ENCODE data around the gene PLAC8L1. TPM values are rescaled to one million over a fixed set of nuclear protein-coding genes. Genes with fewer than 3 reads are reported as not detected.

The PLAC8L1 gene
- total and polyA plus RNA-seq, 2 of the 8 experiments (the other 6 are each of a cell fraction or from before 2014, with no cell fraction given), result 0.42 TPM; not detected in 1

DNA sequence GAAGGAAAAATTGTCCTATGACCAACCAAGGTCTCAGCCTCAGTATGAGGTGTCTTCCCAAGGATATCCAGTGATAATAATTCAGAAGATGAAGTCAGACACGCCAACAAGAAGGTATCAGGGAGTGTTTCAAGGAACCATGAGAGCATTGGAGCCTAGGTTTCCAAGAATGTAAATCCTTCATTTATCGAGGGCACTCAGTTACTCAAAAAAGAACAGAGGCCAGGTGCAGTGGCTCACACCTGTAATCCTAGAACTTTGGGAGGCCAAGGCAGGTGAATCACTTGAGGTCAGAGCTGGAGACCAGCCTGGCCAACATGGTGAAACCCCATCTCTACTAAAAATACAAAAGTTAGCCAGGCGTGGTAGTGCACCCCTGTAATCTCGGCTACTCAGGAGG, 70.8 kb downstream of the PLAC8L1 start:
- no peak overlapping the region for H2BK20ac ChIP-seq (ENCODE audit: low read length)
- H2BK5ac ChIP-seq (ENCODE audit: low read depth, low read length), result no peak overlapping the region
- H3K4me1 ChIP-seq (replicated peaks in 1 of 4; ENCODE audit: control insufficient read depth in 3 of 4, insufficient read depth in 4 of 4, low read length in 3 of 4), result no peaks in the 10 kb centered on the region
- FAIRE-seq (no peak), DNase-seq (ENCODE audit: low read depth in 1 of 2, low spot score in 2 of 2) (no peak)
- H3K4me3 ChIP-seq (ENCODE audit: extremely low read depth in 1 of 4, insufficient read depth in 2 of 4, low read depth in 3 of 4, low read length in 4 of 4), result no peak overlapping the region
- H3K4me2 ChIP-seq (ENCODE audit: insufficient read depth in 1 of 2, low read depth in 2 of 2, low read length in 2 of 2), result no peak overlapping the region
- ChIA-PET CTCF (ENCODE audit: partially characterized antibody) (interaction anchor here (1.2 to 1.7 kb wide), 4 partner anchors 9 to 95 kb away, joined by 3 to 5 read pairs (median 4); no protein-coding TSS in a partner anchor), POLR2A (ENCODE audit: partially characterized antibody) (no interaction called here)
- no peak overlapping the region for H3K23ac ChIP-seq (ENCODE audit: insufficient read length)
- H4K5ac ChIP-seq (ENCODE audit: insufficient read length, low read depth, low read length), result no peak overlapping the region
- H2AK5ac ChIP-seq (ENCODE audit: low read depth, low read length), result no peak overlapping the region
- H3K36me3 ChIP-seq (ENCODE audit: control insufficient read depth in 2 of 4, insufficient read depth in 4 of 4, low read length in 3 of 4), result no peaks in the 10 kb centered on the region
- no peak overlapping the region for H4K91ac ChIP-seq (replicated peaks; ENCODE audit: insufficient read length, low read length)
- no peak for TF ChIP-seq SP1 (IDR thresholded peaks at IDR 0.05; ENCODE audit: low read depth, low read length)
- no peak overlapping the region for H2AFZ ChIP-seq (ENCODE audit: low read length)
- no peaks in the 10 kb centered on the region for H3K27me3 ChIP-seq (replicated peaks in 1 of 4; ENCODE audit: control insufficient read depth in 3 of 4, extremely low read depth in 1 of 4, insufficient read depth in 3 of 4, low read length in 3 of 4)
- no peak overlapping the region for H3K14ac ChIP-seq (ENCODE audit: insufficient read length)
- no peaks in the 10 kb centered on the region for H3K23me2 ChIP-seq (ENCODE audit: low read depth, low read length)
- H2BK15ac ChIP-seq (ENCODE audit: low read length), result no peak overlapping the region
- H3K79me2 ChIP-seq (ENCODE audit: control insufficient read depth in 1 of 2, insufficient read depth in 2 of 2, low read length in 2 of 2), result no peaks in the 10 kb centered on the region
- no peak overlapping the region for H3K18ac ChIP-seq (ENCODE audit: extremely low read depth, low read length)
- H4K20me1 ChIP-seq (replicated peaks in 1 of 2; ENCODE audit: control insufficient read depth in 1 of 2, insufficient read depth in 2 of 2, low read length in 2 of 2), result no peaks in the 10 kb centered on the region
- no peak overlapping the region for H2BK12ac ChIP-seq (ENCODE audit: low read depth, low read length)
- H3K9ac ChIP-seq (replicated peaks in 1 of 4; ENCODE audit: extremely low read depth in 1 of 4, low read depth in 3 of 4, low read length in 3 of 4), result no peak overlapping the region
- H4K8ac ChIP-seq (ENCODE audit: extremely low read depth, insufficient read depth, low read length), result no peak overlapping the region
- H3K56ac ChIP-seq (replicated peaks; ENCODE audit: insufficient read length, low read depth, low read length), result no peak overlapping the region
- 86% methylated on average over 4 of the region's 4 CpGs; no CpG with 5 or more reads in 1 of the 2 experiments for WGBS, 2 experiments (ENCODE audit: extremely low coverage in 1 of 2, insufficient coverage in 1 of 2, insufficient read length in 1 of 2, insufficient replicate concordance in 2 of 2, low coverage in 1 of 2, low lambda C conversion rate in 2 of 2, missing lambda C conversion rate in 1 of 2)
- no peak overlapping the region for H3K4ac ChIP-seq (replicated peaks; ENCODE audit: insufficient read length, low read depth, low read length)
- H3K9me3 ChIP-seq (ENCODE audit: insufficient read depth in 2 of 2, low read depth in 1 of 2, low read length in 1 of 2), result no peaks in the 10 kb centered on the region
- no peak overlapping the region for H2BK120ac ChIP-seq (replicated peaks; ENCODE audit: low read depth, low read length)
- H3K27ac ChIP-seq (ENCODE audit: low read depth, low read length), result no peak overlapping the region
- no peaks in the 10 kb centered on the region for H3K79me1 ChIP-seq (ENCODE audit: low read depth, low read length)

Small RNAs within 50 kb of the gene (small RNA-seq; reads per million reads assigned to genes)
- gene AC091959.1 (ENCODE audit: insufficient read depth), result not detected

Other genes with a start within 250 kb of the PLAC8L1 start
- not detected in 2 replicates for gene GRXCR2, start 232.6 kb downstream of the PLAC8L1 start, total RNA-seq (2021; fragmentation: NEBNext Ultra II Directional; extraction: Animal tissue kit (Norgen Biotek cat#: 25700))
- gene GRXCR2, start 232.6 kb downstream of the PLAC8L1 start, polyA plus RNA-seq (2011; rRNA removed), result not detected in 2 replicates
- 0.65 and 0.95 TPM in 2 replicates for gene SH3RF2, start 169.0 kb downstream of the PLAC8L1 start, total RNA-seq (2021; fragmentation: NEBNext Ultra II Directional; extraction: Animal tissue kit (Norgen Biotek cat#: 25700))
- 0.80 and 1.0 TPM in 2 replicates for gene SH3RF2, start 169.0 kb downstream of the PLAC8L1 start, polyA plus RNA-seq (2011; rRNA removed)
- gene LARS1, start 77.1 kb upstream of the PLAC8L1 start, total RNA-seq (2021; fragmentation: NEBNext Ultra II Directional; extraction: Animal tissue kit (Norgen Biotek cat#: 25700)), result 283 and 316 TPM in 2 replicates
- 24.2 and 31.7 TPM in 2 replicates for gene LARS1, start 77.1 kb upstream of the PLAC8L1 start, polyA plus RNA-seq (2011; rRNA removed)
- 42.9 and 44.9 TPM in 2 replicates for gene RBM27, start 98.0 kb upstream of the PLAC8L1 start, total RNA-seq (2021; fragmentation: NEBNext Ultra II Directional; extraction: Animal tissue kit (Norgen Biotek cat#: 25700))
- gene RBM27, start 98.0 kb upstream of the PLAC8L1 start, polyA plus RNA-seq (2011; rRNA removed), result 7.9 and 13.1 TPM in 2 replicates
- gene POU4F3, start 233.3 kb upstream of the PLAC8L1 start, total RNA-seq (2021; fragmentation: NEBNext Ultra II Directional; extraction: Animal tissue kit (Norgen Biotek cat#: 25700)), result 0.11 TPM in 1 of 2 replicates, not detected in the other
- gene POU4F3, start 233.3 kb upstream of the PLAC8L1 start, polyA plus RNA-seq (2011; rRNA removed), result 0.09 and 0.22 TPM in 2 replicates

All from H1 (cell line).